ENCODE data around the gene RAMP3.

RAMP3 gene

GRCh38 chr7:45181286-45181960 is 23.8 kb downstream of the RAMP3 start:
- no peak for TF ChIP-seq REST (IDR thresholded peaks at IDR 0.05; ENCODE audit: low read depth)
- no peak for TF ChIP-seq RAD21 (IDR thresholded peaks at IDR 0.05; ENCODE audit: low read depth)
- TF ChIP-seq, protein P1, sequence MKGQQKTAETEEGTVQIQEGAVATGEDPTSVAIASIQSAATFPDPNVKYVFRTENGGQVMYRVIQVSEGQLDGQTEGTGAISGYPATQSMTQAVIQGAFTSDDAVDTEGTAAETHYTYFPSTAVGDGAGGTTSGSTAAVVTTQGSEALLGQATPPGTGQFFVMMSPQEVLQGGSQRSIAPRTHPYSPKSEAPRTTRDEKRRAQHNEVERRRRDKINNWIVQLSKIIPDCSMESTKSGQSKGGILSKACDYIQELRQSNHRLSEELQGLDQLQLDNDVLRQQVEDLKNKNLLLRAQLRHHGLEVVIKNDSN (IDR thresholded peaks at IDR 0.05), result no peak
- no peak for TF ChIP-seq YY1 (IDR thresholded peaks at IDR 0.05; ENCODE audit: low read depth)
- TF ChIP-seq TEAD4 (IDR thresholded peaks at IDR 0.05), result no peak
- TF ChIP-seq ZBTB7A (IDR thresholded peaks at IDR 0.05; ENCODE audit: low read depth), result no peak
- no peak for TF ChIP-seq NFIC (IDR thresholded peaks at IDR 0.05)
- TF ChIP-seq EGR1 (IDR thresholded peaks at IDR 0.05), result no peak
- TF ChIP-seq CEBPB (IDR thresholded peaks at IDR 0.05), result no peak
- TF ChIP-seq, protein P2, sequence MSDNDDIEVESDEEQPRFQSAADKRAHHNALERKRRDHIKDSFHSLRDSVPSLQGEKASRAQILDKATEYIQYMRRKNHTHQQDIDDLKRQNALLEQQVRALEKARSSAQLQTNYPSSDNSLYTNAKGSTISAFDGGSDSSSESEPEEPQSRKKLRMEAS (IDR thresholded peaks at IDR 0.05), result no peak
- TF ChIP-seq TCF12 (IDR thresholded peaks at IDR 0.05; ENCODE audit: low read depth), result no peak
- no peak for TF ChIP-seq CREB1 (IDR thresholded peaks at IDR 0.05; ENCODE audit: low read depth)
- TF ChIP-seq EP300 (IDR thresholded peaks at IDR 0.05; ENCODE audit: borderline replicate concordance), result no peak
- TF ChIP-seq FOXM1 (IDR thresholded peaks at IDR 0.05; ENCODE audit: borderline replicate concordance, low read depth), result no peak
- TF ChIP-seq TAF1 (IDR thresholded peaks at IDR 0.05; ENCODE audit: low read depth), result no peak

- TF ChIP-seq FOXM1 (IDR thresholded peaks at IDR 0.05; ENCODE audit: borderline replicate concordance, low read depth), result no peak
- TF ChIP-seq TEAD4 (IDR thresholded peaks at IDR 0.05), result no peak
- TF ChIP-seq EP300 (IDR thresholded peaks at IDR 0.05; ENCODE audit: borderline replicate concordance), result no peak
- no peak for TF ChIP-seq EGR1 (IDR thresholded peaks at IDR 0.05)
- TF ChIP-seq, protein P2 (IDR thresholded peaks at IDR 0.05), result no peak
- no peak for TF ChIP-seq NFIC (IDR thresholded peaks at IDR 0.05)
- TF ChIP-seq YY1 (IDR thresholded peaks at IDR 0.05; ENCODE audit: low read depth), result no peak
- no peak for TF ChIP-seq ZBTB7A (IDR thresholded peaks at IDR 0.05; ENCODE audit: low read depth)
- no peak for TF ChIP-seq RAD21 (IDR thresholded peaks at IDR 0.05; ENCODE audit: low read depth)
- TF ChIP-seq TCF12 (IDR thresholded peaks at IDR 0.05; ENCODE audit: low read depth), result no peak
- no peak for TF ChIP-seq CREB1 (IDR thresholded peaks at IDR 0.05; ENCODE audit: low read depth)
- no peak for TF ChIP-seq TAF1 (IDR thresholded peaks at IDR 0.05; ENCODE audit: low read depth)
- TF ChIP-seq, protein P1 (IDR thresholded peaks at IDR 0.05), result no peak
Measured at GRCh38 chr7:45181991-45182855, 24.6 kb downstream of the RAMP3 start.

DNA sequence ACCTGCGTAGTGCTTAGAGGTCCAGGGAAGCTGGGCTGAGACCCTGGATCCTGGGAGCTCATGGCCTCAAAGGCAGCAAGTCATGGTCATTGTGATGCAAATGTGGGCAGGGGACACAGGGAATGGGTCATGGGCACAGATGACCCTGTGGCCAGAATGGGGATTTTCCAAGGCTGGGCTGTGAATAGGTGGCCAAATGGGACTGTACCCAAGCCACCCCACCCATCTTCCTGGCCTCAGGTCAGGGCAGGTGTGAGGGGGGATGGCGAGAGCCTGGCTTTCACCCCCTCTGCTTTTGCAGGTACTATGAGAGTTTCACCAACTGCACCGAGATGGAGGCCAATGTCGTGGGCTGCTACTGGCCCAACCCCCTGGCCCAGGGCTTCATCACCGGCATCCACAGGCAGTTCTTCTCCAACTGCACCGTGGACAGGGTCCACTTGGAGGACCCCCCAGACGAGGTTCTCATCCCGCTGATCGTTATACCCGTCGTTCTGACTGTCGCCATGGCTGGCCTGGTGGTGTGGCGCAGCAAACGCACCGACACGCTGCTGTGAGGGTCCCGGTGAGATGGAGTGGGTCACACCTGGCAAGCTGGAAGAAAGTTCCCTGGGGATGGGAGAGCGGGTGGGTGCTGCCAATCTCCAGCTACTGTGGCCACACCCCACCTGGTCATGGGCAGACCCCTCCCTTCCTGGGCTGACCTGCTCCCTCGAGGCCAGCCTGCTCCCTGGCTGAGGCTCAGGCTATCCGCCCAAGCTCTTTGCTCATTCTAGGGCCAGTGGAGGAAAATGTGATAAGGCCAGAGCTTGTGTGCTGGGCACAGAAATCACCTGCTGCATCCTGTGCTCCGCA is 25.5 kb downstream of the RAMP3 start:
- TF ChIP-seq CREB1 (IDR thresholded peaks at IDR 0.05; ENCODE audit: low read depth) (no peak), EGR1 (IDR thresholded peaks at IDR 0.05) (no peak), RAD21 (IDR thresholded peaks at IDR 0.05; ENCODE audit: low read depth) (no peak), ZBTB7A (IDR thresholded peaks at IDR 0.05; ENCODE audit: low read depth) (no peak), REST (IDR thresholded peaks at IDR 0.05; ENCODE audit: low read depth) (no peak), TAF1 (IDR thresholded peaks at IDR 0.05; ENCODE audit: low read depth) (no peak), YY1 (IDR thresholded peaks at IDR 0.05; ENCODE audit: low read depth) (no peak), TEAD4 (IDR thresholded peaks at IDR 0.05) (no peak)
- TF ChIP-seq, protein P1 (IDR thresholded peaks at IDR 0.05), result no peak

- TF ChIP-seq NFIC (IDR thresholded peaks at IDR 0.05) (no peak), TEAD4 (IDR thresholded peaks at IDR 0.05) (no peak), RAD21 (IDR thresholded peaks at IDR 0.05; ENCODE audit: low read depth) (no peak), EGR1 (IDR thresholded peaks at IDR 0.05) (no peak), TCF12 (IDR thresholded peaks at IDR 0.05; ENCODE audit: low read depth) (no peak), ZBTB7A (IDR thresholded peaks at IDR 0.05; ENCODE audit: low read depth) (no peak), REST (IDR thresholded peaks at IDR 0.05; ENCODE audit: low read depth) (no peak), EP300 (IDR thresholded peaks at IDR 0.05; ENCODE audit: borderline replicate concordance) (no peak), CEBPB (IDR thresholded peaks at IDR 0.05) (no peak), CREB1 (IDR thresholded peaks at IDR 0.05; ENCODE audit: low read depth) (no peak), TAF1 (IDR thresholded peaks at IDR 0.05; ENCODE audit: low read depth) (no peak), FOXM1 (IDR thresholded peaks at IDR 0.05; ENCODE audit: borderline replicate concordance, low read depth) (no peak), YY1 (IDR thresholded peaks at IDR 0.05; ENCODE audit: low read depth) (no peak)
- TF ChIP-seq, protein P1 (IDR thresholded peaks at IDR 0.05), result no peak
- TF ChIP-seq, protein P2 (IDR thresholded peaks at IDR 0.05), result no peak
Measured at GRCh38 chr7:45183711-45184210, 26.2 kb downstream of the RAMP3 start.
